Measurements from ENCODE around the gene NUDT8.
"Not testable (repeated sequence)": the region's sequence is repeated elsewhere in the genome, so short reads cannot be mapped to it uniquely, and the experiment has no call there.

Gene NUDT8

DNA sequence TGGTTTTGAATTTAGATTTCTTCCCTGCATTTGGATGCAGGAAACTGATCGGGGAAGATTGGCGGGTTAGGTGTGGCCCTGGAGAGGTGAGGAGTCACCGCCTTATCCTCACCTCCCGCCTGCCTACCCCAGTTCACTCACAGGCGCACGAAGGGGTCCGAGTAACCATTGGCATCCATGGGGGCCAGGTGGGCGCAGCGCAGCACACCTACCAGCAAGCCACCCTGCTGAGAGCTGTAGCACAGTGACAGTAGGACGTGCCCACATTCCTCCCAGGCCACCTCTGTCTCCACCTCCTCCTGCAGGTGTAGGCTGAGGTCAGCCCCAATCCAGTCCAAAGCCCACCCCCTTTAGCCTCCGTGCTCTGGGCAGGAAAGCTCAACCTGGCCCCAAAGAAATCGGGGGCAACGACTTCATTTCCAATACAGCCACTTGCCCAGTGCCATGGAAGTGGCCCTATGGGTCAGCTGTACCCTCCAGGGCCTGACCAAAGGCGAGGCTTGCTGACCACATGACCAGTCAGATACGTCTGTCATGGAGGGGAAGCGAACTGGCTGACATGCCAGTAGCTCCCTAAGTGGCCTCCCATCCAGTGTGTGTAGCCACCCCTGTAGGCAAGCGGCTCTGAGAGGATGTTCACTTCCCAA, 16.3 kb downstream of the NUDT8 start:
- no peak for DNase-seq (ENCODE audit: low read depth, low spot score)

DNA sequence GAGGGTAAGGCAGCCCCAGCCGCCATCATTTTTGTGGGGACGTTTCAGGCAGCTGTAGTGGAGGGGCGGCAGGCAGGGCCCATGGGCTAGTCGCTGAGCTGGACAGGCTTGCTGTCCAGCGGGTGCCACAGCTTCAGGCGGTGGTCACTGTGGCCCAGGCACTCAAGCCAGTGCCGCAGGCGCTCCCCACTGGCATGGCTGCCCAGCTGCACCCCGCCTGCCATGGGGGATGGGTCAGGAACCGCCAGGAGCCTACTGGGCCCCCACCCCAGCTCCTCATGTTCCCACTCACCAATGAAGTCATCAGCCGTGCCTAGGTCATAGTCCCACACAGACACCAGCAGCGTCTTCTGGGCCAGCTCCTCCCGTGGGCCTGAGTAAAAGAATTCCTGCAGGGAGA, 17.0 kb downstream of the NUDT8 start:
- DNase-seq (ENCODE audit: low read depth, low spot score) = no peak

- no peak for DNase-seq (ENCODE audit: low read depth, low spot score)
Observed at GRCh38 chr11:67611704-67612587, 17.8 kb downstream of the NUDT8 start.

- no peak for DNase-seq (ENCODE audit: low read depth, low spot score)
Observed at GRCh38 chr11:67611165-67611564, 18.6 kb downstream of the NUDT8 start.

GRCh38 chr11:67610302-67610868, 19.4 kb downstream of the NUDT8 start:
- DNase-seq (ENCODE audit: low read depth, low spot score) = no peak

- no peak for DNase-seq (ENCODE audit: low read depth, low spot score)
Observed at GRCh38 chr11:67609316-67609715, 20.4 kb downstream of the NUDT8 start.

GRCh38 chr11:67608486-67608885, 21.3 kb downstream of the NUDT8 start:
- no peak for DNase-seq (ENCODE audit: low read depth, low spot score)

DNA sequence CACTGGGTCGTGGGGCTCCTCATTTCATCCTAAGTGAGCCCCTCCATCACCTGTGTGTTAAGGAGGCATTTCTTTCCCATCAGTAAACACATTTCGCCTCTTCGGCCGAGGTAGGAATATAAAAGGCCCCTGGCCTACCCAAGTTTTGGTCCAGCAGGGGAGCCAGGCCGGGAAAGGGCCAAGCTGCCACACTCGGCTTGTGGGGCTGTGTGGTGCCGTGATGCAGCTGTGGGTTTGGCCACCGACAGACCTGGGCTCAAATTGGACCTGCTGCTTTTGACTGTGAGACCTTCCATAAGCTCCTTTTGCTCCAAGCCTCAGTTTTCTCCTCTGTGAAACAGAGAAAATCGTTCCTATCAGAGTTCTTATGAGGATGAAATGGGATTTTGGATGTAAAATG, 22.2 kb downstream of the NUDT8 start:
- DNase-seq (ENCODE audit: low read depth, low spot score) = no peak

DNA sequence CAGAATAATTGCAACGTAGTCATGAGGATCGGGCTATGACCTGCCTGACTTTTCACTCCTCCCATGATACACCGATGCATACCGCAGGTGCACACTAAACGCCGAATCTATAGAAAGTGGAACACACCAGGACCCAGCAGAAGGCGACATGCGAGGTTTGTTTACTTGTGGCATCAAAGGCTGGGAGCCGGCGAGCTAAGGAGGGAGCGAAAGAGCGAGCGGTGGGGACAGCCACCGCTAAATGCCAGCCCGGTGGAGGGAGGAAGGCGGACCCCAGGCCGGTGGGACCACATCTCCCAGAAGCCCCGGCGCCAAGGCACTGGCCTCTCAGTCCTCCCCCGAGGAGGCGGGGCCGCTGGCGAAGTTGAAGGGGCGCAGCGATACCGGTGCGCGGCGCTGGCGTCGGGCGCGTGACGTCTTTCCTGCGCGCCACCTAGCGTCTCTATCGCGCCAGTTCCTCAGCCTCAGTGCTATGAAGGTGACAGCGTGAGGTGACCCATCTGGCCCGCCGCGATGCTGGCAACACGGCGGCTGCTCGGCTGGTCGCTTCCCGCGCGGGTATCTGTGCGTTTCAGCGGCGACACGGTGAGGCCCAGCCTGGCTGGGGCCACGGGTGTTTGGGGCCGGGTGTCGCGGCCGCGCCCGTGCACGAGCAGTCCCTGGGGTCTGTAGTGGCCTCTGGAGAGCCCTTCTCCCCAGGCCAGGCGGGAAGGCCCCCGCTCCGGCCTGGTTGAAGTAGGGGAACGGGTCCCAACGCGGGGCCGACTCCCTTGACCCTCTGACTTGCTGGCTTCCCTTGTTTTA, 23.0 kb downstream of the NUDT8 start, which contains the start of gene NDUFV1:
TSS of gene NDUFV1 (plus strand) at position 445 of the 804 bp plus-strand sequence. CDS start at position 514, 69 bp downstream.
- DNase-seq (ENCODE audit: low read depth, low spot score) = no peak

- no peak for DNase-seq (ENCODE audit: low read depth, low spot score)
Observed at GRCh38 chr11:67606093-67606491, 23.6 kb downstream of the NUDT8 start.

GRCh38 chr11:67605231-67606011, 24.3 kb downstream of the NUDT8 start:
- no peak for DNase-seq (ENCODE audit: low read depth, low spot score)

GRCh38 chr11:67604815-67605214, 24.9 kb downstream of the NUDT8 start:
- no peak for DNase-seq (ENCODE audit: low read depth, low spot score)

DNA sequence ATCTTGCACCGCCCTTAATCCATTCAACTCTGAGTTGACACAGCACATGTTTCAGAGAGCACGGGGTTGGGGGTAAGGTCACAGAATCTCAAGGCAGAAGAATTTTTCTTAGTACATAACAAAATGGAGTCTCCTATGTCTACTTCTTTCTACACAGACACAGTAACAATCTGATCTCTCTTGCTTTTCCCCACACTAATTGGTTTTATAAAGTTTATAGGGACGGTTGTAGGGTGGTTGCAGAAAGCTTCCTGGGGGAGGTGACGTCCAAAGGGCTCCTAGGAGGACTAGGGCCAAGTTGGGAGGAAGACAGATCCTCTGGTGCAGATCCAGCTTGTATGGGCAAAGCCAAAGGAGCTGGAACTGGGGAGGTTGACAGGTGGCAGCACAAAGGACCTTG, 25.6 kb downstream of the NUDT8 start:
- not testable (repeated sequence) for DNase-seq (ENCODE audit: low read depth, low spot score)

- no peak for DNase-seq (ENCODE audit: low read depth, low spot score)
Observed at GRCh38 chr11:67601098-67601497, 28.6 kb downstream of the NUDT8 start.

DNA sequence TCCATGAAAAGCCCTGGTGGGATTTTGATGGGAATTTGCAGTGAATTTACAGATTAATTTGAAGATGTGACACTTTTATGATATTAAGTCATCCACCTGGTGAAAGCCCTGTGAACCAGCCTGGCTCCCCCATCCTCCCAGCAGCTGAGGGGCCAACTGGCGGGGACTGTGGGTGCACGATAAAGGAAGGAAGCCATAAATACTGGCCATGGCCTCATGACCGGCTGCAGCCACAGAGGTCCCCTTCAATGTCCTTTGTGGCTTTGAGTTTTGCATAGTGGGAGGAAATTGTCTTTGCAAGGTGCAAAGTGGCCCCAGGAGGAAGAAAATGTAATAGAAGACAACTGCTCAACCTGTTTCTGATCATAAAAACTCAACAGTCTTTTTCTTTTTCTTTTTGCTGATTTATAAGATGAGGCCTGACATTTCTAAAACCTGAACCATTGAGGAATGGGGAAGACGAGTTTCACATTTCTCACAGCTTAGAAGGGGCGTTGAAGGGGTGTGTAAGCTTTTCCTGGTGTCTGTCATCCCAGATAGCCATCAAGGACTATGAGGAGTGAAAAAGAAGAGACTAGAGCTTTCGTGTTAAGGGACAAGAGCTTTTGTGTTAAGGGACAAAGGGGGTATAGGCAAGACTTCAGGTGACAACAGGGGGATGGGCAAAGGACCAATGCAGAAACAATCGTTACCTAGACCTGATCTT, 29.3 kb downstream of the NUDT8 start:
- no peak for DNase-seq (ENCODE audit: low read depth, low spot score)

- DNase-seq (ENCODE audit: low read depth, low spot score) = no peak
Observed at GRCh38 chr11:67599149-67599548, 30.6 kb downstream of the NUDT8 start.

- DNase-seq (ENCODE audit: low read depth, low spot score) = not testable (repeated sequence)
Observed at GRCh38 chr11:67597963-67598362, 31.8 kb downstream of the NUDT8 start.

GRCh38 chr11:67597458-67597857, 32.3 kb downstream of the NUDT8 start:
- DNase-seq (ENCODE audit: low read depth, low spot score) = not testable (repeated sequence)

DNA sequence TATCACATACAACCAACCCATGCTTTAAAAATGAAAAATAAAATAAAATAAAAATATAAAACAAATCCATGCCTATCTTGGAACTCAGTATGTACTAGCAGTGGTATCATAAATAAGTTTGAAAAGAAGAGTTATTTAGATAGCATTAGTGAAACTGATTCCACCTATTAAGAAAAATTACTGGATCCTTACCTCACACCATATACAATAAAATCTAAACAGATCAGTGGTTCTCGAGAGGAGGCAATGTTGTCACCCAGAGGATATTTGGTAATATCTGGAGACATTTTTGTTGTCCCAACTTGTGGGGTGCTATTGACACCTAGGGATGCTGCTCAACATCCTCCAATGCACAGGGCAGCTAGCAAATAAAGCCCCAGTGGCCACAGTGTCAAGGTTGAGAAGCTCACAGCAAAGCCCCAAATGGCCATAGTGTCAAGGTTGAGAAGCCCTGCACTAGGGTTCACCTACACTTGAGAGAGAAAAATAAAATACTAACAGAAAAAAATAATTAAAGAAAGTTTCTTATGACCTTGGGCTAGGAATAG, 32.9 kb downstream of the NUDT8 start:
- DNase-seq (ENCODE audit: low read depth, low spot score) = no peak

GRCh38 chr11:67594480-67594879, 35.3 kb downstream of the NUDT8 start:
- no peak for DNase-seq (ENCODE audit: low read depth, low spot score)
